Forelimb muscle (tissue), 1 donor: ENCODE results near the gene KCTD16. TPM values are rescaled to one million over a fixed set of nuclear protein-coding genes. Genes with fewer than 3 reads are reported as not detected.

Experiments
- DNase-seq: peaks from one replicate; pipeline ENCODE4 v3.0.0-alpha.2; 2013; ENCODE audit warnings: low read depth
- polyA plus RNA-seq: library from polyadenylated mRNA; unstranded; fragments of 120-200 nt; gene quantifications from one replicate; pipeline ENCODE4 v1.2.1, GENCODE V29; 2013; ENCODE audit not compliant: insufficient read length

The KCTD16 gene
- polyA plus RNA-seq, 1 donor = 0.10 TPM

DNA sequence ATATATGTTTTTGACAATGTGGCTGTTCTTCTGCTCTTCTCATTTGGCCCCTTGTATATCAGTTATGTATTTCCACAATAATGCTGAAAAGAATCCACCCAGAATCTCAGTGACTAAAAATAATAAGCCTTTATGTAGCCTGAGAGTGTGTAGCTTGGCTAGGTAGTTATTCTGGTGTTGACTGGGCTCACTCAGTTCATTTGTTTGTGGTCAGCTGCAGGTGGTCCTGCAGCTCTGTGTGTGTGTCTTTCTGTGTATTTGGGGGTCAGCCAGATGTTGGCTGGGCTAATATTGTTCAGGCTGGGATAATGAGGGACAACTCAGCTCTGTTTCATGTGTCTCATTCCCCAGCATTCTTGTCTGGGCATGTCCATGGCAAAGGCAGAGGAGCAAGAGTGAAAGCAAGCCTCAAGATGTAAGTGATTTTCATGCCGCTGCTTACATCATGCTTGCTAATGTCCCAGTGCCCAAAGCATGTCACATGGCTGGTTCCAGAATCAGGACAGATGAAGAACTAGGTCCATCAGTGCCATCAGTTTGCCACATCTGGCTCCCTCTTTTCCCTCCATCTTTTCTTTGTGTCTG, 162.8 kb downstream of the KCTD16 start:
- DNase-seq = no peak

DNA sequence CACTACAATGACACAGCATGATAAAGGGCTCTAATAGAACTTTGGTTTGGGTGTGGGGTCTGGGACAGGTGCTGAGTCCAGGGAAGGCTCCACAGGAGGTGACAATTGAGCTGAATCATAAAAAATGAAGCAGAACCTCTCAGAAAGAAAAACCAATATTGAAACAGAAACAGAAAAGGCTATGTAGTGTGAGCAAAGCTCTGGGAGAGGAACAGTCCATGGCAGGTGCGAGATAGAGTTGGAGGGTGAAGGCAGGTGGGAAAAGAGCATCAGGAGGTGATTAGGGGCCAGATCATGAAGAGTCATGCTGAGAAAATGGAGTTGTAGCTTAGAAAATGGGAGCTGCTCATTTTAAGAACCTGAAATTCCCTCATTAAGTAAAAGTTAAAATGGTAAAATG, 164.9 kb downstream of the KCTD16 start:
- DNase-seq = no peak

DNA sequence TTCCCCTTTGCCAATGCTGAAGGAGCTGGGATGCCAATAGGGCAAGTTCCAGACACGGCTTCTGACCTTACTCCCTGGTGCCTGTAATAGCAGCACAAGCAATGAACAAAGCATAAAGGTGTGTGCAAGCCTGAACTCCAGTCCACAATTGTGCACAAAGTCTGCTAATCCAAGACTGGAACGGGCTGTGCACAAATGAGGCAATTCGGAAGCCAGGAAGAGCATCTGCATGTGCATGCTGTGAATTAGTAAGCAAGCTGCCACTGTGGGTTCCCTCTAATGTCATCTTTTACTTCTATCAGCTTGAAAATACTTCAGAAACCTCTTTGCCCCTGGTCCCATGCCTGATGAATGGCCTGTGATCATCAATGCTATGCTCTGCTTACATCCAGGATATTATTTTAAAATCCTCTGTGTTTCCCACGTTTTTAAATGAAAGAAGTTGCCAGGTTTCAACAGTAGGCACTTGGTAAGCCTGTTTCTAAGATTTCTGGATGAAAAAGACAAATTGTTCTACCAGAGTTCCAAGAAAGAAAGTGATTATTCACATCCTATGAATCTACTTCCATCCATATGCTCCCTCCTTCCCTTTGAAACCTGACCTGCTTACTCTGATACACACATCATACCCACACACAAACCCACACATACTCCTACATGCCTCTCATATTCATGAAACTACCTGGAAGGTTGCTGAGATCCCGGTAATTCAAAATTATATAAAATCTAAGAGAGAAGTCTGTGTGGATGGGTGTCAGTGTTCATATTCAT, 165.7 kb downstream of the KCTD16 start:
- DNase-seq = no peak

DNA sequence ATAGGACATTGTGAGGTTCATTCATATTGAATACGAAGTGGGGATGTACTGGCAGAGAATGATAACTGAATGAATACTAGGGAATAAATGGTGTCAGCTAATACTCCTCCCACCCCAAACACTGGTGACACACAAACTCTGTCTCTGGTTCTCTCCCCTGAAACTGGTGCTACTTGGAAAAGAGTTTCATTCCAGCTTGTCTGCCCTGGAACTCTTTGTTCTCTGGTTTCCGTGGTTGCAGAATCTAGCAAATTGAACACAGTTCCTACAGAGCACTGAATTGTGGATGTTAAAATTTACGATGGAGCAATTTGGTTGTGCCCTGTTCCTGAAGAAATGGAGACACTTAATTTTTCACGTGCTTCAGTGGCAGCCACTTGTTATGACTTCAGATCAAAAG, 181.7 kb downstream of the KCTD16 start:
- DNase-seq = no peak

DNA sequence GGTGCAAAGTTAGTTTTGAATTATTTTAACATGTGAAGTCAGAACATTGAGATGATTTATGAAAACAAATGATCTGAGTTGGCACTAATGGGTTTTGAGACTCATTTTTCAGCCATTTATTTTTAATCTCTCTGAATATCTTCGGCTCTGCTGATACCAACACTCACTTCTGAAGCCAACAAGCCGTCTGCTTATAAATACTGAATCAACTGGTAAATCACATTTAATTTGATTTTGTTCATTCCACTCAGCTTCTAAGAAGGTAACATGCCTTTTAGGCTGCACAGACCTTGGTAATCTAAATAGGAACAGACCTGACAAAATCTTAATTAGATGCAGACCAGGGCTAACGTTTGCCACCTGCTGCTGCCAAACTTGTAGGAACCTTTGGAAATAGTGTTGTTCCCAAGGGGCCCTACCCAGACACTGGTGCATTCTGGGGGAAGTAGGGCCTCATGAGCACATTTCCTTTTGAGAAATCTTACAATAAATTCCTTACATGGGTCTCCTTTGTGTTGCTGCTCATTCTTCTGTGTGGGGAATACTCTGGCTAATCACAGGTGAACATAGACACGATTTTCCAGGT, 182.2 kb downstream of the KCTD16 start:
- DNase-seq = no peak

DNA sequence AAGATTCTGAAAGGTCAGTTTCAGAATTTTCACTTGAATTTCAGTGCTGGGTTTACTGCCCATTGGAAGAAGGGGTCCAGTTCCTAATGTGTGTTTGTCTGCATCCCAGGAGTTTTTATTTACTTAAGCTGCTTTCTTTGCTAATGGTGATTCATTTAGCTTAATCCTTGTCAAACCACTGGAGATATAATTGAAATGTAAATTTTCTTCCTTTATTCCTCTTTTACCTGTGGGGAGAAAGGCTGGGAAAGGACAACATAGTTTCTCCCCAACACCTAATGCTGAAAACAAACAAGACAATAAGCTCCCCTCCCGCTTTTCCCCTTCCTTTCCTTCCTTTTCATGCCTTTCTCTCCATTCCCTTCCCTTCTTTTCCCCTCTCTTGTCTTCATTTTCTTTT, 185.8 kb downstream of the KCTD16 start:
- no peak for DNase-seq

DNA sequence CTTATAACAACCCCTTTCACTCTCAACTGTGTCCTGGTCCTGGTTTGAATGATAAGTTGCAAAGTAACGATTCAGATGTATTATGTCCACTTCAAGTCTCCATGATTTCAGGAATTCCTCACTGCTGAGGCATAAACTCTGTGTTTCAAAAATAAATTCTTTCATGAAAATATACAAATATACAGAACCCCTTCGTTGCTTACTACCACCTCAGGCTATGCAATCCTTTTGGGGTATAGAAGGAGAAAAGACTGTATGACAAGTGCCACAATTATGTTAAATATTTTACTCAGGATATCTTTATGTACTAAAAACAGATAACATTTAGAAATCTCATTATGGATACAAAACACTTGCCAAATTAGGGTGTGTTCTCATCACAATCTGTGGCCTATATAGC, 190.7 kb downstream of the KCTD16 start:
- DNase-seq = no peak

DNA sequence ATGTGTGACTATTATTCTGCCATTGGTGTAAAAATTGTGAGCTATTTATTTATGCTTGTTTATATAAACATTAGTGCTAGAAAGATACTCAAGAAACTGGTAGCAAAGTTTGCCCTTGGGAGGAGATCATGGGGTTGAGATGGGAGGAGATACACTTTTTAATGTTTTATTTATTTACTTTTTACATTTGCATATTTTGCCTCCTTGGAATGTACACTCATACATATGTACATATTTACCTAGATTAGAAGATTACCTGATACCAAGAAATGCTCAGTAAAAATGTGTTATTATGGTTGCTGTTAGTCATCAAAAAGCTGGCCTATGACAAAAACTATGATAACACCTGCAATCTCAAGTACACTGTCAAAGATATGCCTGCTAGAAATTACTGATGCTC, 195.2 kb downstream of the KCTD16 start:
- no peak for DNase-seq

DNA sequence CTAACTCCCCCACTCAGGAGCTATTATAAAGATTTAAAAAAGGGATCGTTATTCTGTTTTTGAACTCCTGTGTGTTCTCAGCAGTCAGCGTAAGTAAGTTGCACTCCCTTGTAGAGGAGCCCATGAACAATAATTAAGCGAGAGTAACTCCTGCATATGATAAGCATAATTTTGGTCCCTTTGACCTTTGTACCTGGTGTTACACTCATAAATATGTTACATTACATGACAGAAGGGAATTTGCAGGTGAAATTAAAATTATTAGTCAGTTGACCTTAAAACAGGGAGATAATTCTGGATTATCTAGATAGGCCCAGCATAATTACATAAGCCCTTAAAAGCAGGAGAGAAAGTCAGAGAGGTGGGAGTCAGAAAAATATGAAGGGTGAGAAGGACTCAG, 197.3 kb downstream of the KCTD16 start:
- DNase-seq = no peak

DNA sequence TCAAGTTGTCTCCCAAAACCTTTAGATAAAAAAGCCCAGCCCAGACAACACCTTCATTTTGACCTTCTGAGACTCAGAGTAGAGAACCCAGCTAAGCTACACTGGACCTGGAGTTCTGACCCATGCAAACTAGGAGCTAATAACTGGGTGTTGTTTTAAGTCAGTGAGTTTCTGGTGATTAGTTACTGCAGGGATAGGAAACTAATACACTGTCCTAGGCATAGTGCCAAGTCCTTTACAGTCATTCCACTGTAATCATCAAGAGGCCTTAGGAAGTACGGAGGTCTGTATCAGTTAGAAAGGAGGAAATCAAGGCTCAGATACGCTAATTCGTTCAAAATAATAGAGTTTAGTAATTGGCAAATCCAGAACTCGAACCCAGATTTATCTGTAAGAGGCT, 197.9 kb downstream of the KCTD16 start:
- DNase-seq = peak; percentile 8

DNA sequence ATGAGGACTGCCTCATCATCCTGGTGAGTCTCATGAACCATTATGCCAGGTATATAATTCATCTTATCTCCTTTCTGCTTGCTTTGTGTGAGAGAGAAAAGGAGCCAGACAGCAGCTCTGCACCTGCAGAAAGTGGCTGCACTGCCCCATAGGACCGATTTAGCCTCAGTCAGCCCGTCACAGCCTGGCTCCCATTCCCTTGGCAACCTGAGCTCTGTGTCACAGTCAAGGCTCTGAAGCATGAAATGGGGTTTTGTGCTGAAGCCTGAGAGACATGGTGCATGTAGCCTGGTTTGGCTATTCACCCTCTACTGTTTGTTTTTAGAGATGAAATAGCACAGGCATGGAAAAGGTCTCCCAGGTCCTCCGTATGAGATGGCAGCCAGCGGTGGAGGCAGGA, 198.3 kb downstream of the KCTD16 start:
- no peak for DNase-seq

DNA sequence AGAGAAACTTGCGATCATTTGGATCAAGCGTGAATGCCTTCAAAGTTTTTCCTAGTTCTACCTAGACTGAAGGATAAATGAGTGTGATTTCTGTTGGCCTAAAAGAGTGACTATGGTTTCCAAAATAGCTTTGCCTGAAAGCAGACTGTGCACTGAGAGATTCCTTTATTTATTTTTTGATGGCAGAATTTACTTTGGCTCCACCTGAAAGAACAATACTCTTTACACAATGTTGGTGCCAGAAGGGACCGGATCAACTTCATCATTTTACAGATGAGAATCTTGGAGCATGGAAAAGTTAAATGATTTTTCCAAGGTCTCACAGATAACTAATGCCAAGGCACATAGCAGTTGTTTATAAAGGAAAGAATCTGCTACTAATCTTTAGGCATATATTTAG, 199.6 kb downstream of the KCTD16 start:
- no peak for DNase-seq

DNA sequence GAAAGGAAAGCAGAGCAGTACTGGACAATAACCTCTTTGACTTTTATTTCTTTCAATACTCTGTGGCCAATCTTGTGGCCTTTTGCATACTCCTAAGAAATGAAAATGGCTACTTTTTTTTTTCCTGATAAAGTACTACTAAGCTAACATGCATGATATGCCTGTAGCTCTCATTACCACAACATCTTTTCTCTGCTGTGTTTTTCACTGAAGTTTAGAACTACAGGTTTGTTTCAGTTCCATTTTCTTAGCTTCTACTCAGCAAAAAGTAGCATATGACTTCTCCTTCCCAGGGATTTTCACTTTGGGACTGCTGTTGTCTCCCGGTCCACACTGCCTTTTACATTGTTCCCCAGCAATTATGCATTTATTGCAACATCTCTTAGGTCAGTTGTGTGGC, 204.0 kb downstream of the KCTD16 start:
- no peak for DNase-seq

DNA sequence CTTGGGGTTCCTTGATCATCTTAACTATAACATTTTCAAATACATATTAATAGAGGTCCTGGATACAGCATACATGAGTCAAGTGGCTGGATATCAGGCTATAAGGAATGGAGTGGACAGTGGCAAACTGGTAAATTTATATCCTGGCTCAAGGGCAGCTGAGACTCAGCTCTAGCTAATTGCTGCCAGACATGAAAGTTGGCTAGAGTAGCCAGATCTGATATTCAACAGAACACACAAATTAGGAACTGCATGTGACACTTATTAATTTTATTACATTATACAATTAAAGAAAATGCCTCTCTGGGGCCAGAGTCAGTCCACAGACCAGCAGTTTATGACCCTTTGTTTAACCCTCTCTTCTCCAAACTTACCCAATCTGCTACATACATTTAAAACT, 206.5 kb downstream of the KCTD16 start:
- DNase-seq = no peak

DNA sequence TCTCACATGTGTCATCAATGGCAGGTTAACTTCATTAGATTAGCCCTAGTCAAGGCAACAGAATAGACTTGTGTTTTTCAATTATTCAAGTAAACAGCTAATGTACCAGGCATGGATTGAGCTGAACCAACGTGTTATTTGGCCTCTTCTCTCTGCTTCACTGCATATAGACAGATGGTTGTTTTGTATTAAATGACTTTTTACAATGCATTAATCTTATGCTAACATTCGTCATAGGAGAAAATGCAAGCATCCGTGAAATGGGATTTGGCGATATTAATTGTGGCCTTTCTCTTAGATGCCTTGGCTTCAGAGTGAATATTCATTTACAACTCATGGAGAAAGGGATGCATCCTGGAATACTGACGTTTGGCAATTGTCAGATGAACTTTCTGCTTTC, 208.0 kb downstream of the KCTD16 start:
- DNase-seq = no peak

DNA sequence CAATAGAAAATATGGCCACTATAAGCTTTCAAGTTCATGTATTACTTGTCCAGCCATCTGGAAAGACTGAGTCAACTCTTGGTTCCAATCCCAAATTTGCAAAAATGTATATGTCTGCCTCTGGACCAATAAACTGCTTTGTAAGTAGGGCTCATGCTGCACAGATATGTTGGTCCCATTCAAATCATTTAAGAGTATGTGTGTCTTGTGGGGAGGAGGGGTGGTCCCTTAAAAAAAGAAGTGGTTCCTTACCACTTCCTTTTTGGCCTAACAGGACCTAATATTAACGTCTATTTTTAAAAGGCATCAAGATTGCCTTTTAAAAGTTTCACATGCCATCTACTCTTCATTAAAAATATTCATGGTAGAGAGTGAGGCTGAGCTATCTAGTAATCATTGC, 214.9 kb downstream of the KCTD16 start:
- DNase-seq = no peak

DNA sequence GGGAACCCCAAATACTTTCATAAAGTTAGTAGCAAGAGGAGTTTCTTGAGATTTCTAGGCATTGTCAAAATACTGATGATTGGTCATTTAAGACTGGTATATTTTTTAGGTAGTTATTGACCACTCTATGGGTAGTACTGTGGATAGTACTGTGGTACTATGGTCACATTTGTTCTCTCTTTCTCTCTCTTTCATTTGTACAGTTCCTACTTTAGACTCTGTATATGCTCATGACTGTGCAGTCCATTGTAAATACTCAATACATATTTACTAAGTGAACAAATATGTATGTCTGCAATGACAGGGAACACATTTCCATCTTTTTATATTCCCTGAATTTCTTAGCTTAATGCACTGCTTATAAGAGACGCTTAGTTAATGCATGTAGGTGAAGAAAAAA, 215.6 kb downstream of the KCTD16 start:
- no peak for DNase-seq

DNA sequence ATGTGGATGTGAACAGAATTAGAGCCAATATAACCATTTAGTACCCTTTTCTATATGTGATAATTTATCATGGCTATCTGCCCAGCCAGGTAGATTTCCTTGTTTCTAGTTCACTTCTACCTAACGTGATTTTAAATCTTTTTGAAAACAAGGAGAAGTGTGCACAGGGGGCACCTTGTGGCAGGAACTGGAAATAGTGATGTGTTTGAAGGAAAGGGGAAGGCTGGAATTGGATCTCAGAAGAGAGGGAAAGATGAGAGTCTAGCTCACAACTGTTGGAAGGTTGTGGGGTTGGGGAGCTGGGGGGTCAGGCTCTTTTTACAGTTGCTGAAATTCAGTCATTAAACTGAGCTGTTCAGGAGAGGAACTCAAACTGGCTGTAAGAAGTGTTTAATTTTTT, 219.5 kb downstream of the KCTD16 start:
- DNase-seq = no peak

DNA sequence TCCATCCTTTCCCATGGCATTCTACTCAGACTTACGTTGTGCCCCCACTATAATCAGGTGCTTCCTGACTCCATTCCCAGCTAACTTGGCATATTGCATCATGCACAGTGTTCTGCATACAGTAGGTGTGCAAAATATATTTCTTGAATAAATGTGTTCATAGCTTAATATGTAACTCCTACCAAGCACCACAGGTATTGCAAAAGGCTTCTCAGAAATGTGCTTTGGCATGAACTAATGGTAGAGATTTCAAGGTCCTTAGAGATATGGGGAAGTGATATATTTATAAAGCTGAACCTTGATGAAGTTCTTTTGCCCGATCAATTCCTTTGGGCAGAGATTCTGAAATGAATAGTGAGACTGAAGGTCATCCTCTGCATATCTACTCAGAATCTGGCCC, 220.4 kb downstream of the KCTD16 start:
- no peak for DNase-seq

DNA sequence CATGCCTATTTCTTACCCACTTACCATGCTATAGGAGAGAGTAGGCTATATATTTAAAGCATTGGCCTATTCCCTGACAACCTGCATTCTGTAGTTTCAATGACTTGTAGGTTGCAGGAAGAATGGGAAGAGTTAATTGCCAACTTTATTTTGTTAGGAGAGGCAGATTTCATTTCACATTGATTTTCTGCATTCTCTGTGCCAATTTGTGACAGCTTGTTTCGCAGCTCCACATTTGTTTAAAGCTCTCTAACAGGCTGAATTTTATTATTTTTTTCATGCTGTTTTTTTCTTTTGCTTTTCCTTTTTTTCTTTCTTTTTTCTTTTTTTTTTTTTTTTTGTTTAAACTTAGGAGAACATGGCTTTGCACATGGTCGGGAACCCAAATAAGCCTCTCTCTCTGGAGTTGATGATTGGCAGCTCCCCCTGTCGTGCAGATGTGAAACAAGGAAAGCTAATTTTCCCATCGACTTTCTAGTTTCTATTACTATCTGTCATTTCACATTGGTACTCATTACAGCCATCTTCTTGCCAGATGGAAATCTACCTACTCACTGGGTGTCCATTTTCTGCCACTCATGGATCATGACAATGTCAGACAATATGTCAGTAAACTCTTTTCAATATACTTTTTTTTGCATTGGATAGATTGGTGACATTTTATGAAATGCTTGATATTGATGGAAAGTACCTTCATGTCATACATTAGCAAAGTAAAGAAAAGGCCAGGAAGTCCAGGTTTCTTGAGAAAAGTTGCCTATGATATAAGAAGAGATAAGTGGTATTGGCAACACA, 223.2 kb downstream of the KCTD16 start:
- DNase-seq = no peak

DNA sequence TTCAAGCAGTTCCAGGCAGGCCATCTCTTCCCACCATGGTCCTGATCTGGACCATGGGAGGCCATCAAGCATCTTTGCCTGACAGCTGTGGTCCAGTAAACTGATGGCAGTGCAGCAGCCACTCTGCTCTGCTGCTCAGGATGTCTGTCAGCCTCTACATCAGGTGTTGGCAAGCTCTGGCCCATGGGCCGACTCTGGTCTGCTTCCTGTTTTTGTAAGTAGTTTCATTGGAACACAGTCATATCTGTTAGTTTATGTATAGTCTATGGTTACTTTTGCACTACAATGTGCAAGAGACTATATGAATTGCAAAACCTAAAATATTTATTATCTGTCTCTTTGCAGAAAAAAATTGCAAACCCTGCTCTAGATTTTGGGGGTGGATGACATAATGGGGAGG, 225.0 kb downstream of the KCTD16 start:
- no peak for DNase-seq

DNA sequence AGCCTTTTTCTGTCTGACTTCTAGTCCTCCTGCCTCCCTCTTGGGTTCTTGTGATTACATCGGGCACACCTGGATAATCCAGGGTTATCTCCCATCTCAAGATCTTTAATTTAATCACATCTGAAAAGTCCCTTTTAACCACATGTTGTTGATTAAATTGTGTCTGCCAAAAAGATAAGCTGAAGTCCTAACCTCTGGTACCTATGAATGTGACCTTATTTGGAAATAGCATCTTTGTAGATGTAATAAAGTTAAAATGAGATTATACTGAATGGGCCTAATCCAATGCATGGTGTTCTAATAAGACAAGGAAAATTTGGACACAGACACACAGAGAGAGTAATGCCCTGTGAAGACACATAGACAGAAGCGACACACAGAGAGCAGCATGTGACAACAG, 232.4 kb downstream of the KCTD16 start:
- no peak for DNase-seq
